ENCODE measurements around the gene POMGNT2. TPM values are rescaled to one million over a fixed set of nuclear protein-coding genes. Genes with fewer than 3 reads are reported as not detected.

Gene POMGNT2
- total RNA-seq, 1 donor = 10.1 TPM

GRCh38 chr3:43036621-43037423 lies 69.1 kb downstream of the POMGNT2 start:
- Histone ChIP-seq H4K20me1 (ENCODE audit: insufficient read depth, low read length) (no peaks in the 10 kb centered on the region), H3K4me3 (ENCODE audit: insufficient read depth, low read length) (no peak overlapping the region), H3K79me2 (ENCODE audit: insufficient read depth, low read length) (no peaks in the 10 kb centered on the region), H3K4me2 (ENCODE audit: insufficient read depth, low read length) (no peak overlapping the region), H3K27ac (ENCODE audit: low read depth, low read length) (no peak overlapping the region), H3K27me3 (ENCODE audit: insufficient read depth, low read length) (peaks cover 6% of the 10 kb centered on the region), H2AFZ (ENCODE audit: low read length) (no peak overlapping the region), H3K36me3 (ENCODE audit: insufficient read depth, low read length) (no peaks in the 10 kb centered on the region), H3K9me3 (ENCODE audit: low read depth, low read length) (no peaks in the 10 kb centered on the region), H3K4me1 (ENCODE audit: insufficient read depth, low read length) (no peaks in the 10 kb centered on the region)
- no peak for DNase-seq (ENCODE audit: insufficient read length, low spot score, missing footprints)
- no peak for TF ChIP-seq CTCF (IDR thresholded peaks at IDR 0.05; ENCODE audit: extremely low read depth, low read depth, low read length)

- Histone ChIP-seq H3K4me1 (ENCODE audit: insufficient read depth, low read length) (no peaks in the 10 kb centered on the region), H3K9me3 (ENCODE audit: low read depth, low read length) (no peaks in the 10 kb centered on the region), H3K79me2 (ENCODE audit: insufficient read depth, low read length) (no peaks in the 10 kb centered on the region), H3K4me3 (ENCODE audit: insufficient read depth, low read length) (no peak overlapping the region), H3K27me3 (ENCODE audit: insufficient read depth, low read length) (peaks cover 6% of the 10 kb centered on the region), H3K27ac (ENCODE audit: low read depth, low read length) (no peak overlapping the region), H3K4me2 (ENCODE audit: insufficient read depth, low read length) (no peak overlapping the region), H3K36me3 (ENCODE audit: insufficient read depth, low read length) (no peaks in the 10 kb centered on the region), H2AFZ (ENCODE audit: low read length) (no peak overlapping the region), H4K20me1 (ENCODE audit: insufficient read depth, low read length) (no peaks in the 10 kb centered on the region)
- no peak for DNase-seq (ENCODE audit: insufficient read length, low spot score, missing footprints)
- no peak for TF ChIP-seq CTCF (IDR thresholded peaks at IDR 0.05; ENCODE audit: extremely low read depth, low read depth, low read length)
These were observed 70.0 kb downstream of the POMGNT2 start for GRCh38 chr3:43035801-43036365.

GRCh38 chr3:43034911-43035310 lies 71.0 kb downstream of the POMGNT2 start:
- no peak overlapping the region for H3K4me2 ChIP-seq (ENCODE audit: insufficient read depth, low read length)
- DNase-seq (ENCODE audit: insufficient read length, low spot score, missing footprints) = no peak
- H3K27ac ChIP-seq (ENCODE audit: low read depth, low read length) = no peak overlapping the region
- no peaks in the 10 kb centered on the region for H3K36me3 ChIP-seq (ENCODE audit: insufficient read depth, low read length)
- no peak for TF ChIP-seq CTCF (IDR thresholded peaks at IDR 0.05; ENCODE audit: extremely low read depth, low read depth, low read length)
- no peaks in the 10 kb centered on the region for H3K79me2 ChIP-seq (ENCODE audit: insufficient read depth, low read length)
- H3K4me1 ChIP-seq (ENCODE audit: insufficient read depth, low read length) = no peaks in the 10 kb centered on the region
- no peaks in the 10 kb centered on the region for H4K20me1 ChIP-seq (ENCODE audit: insufficient read depth, low read length)
- H3K27me3 ChIP-seq (ENCODE audit: insufficient read depth, low read length) = peaks cover 6% of the 10 kb centered on the region
- no peaks in the 10 kb centered on the region for H3K9me3 ChIP-seq (ENCODE audit: low read depth, low read length)
- no peak overlapping the region for H3K4me3 ChIP-seq (ENCODE audit: insufficient read depth, low read length)
- no peak overlapping the region for H2AFZ ChIP-seq (ENCODE audit: low read length)

- no peak for TF ChIP-seq CTCF (IDR thresholded peaks at IDR 0.05; ENCODE audit: extremely low read depth, low read depth, low read length)
- DNase-seq (ENCODE audit: insufficient read length, low spot score, missing footprints) = no peak
- H3K4me2 ChIP-seq (ENCODE audit: insufficient read depth, low read length) = no peak overlapping the region
These were observed 71.7 kb downstream of the POMGNT2 start for GRCh38 chr3:43034200-43034599.

More at GRCh38 chr3:43034200-43034599, 71.7 kb downstream of the POMGNT2 start:
- H3K9me3 ChIP-seq (ENCODE audit: low read depth, low read length) = no peaks in the 10 kb centered on the region
- peaks cover 6% of the 10 kb centered on the region for H3K27me3 ChIP-seq (ENCODE audit: insufficient read depth, low read length)
- H3K36me3 ChIP-seq (ENCODE audit: insufficient read depth, low read length) = no peaks in the 10 kb centered on the region
- no peak overlapping the region for H3K4me3 ChIP-seq (ENCODE audit: insufficient read depth, low read length)
- H4K20me1 ChIP-seq (ENCODE audit: insufficient read depth, low read length) = no peaks in the 10 kb centered on the region
- no peaks in the 10 kb centered on the region for H3K4me1 ChIP-seq (ENCODE audit: insufficient read depth, low read length)
- no peak overlapping the region for H2AFZ ChIP-seq (ENCODE audit: low read length)
- no peak overlapping the region for H3K27ac ChIP-seq (ENCODE audit: low read depth, low read length)
- no peaks in the 10 kb centered on the region for H3K79me2 ChIP-seq (ENCODE audit: insufficient read depth, low read length)
